Stimulated activated CD8-positive, alpha-beta memory T cell treated with anti-CD3 and anti-CD28 coated beads, Interleukin-4, amount 100 ng/mL, for 24 hours (primary cell): ENCODE results near the gene B4GALT1.
"Not testable (repeated sequence)": the region's sequence is repeated elsewhere in the genome, so short reads cannot be mapped to it uniquely, and the experiment has no call there.

ENCODE experiments used
- DNase-seq: peaks from one replicate; pipeline ENCODE4 v3.0.0-alpha.2; 2020; ENCODE audit warnings: low read depth

The B4GALT1 gene

DNA sequence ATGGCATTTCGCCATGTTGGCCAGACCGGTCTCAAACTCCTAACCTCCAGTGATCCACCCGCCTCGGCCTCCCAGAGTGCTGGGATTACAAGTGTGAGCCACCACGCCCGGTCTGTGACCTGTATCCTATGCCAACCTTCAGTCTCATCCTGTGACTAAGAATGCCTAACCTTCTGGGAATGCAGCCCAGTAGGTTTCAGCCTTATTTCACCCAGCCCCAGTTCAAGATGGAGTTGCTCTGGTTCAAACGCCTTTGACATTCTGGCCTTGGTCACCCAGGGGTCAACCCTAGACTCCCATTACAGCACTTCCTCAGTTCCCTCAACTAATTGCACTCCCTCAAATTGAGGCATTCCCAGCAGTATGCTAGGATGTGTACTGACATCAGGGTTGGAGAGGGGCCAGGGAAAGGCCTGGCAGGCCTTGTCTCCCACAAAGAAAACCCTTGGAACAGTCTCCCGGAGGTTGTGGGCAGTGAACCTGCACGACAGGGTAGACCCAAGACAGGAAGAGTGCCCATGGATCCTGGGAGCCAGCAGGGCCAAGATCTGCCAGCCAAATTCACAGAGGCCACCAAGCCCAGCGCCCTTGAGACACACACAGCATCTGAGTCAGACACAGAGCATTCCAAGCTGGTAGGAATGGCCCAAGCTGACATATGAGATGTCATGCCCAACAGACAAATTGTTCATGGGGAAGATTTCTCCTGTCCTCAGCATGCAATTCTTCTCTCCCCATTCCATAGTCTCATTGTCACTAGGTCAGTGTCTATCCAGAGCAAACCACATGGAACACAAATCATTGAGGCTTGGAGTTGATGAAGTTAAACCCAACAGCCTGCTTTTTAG is 65.8 kb downstream of the B4GALT1 start:
- DNase-seq: no peak

DNA sequence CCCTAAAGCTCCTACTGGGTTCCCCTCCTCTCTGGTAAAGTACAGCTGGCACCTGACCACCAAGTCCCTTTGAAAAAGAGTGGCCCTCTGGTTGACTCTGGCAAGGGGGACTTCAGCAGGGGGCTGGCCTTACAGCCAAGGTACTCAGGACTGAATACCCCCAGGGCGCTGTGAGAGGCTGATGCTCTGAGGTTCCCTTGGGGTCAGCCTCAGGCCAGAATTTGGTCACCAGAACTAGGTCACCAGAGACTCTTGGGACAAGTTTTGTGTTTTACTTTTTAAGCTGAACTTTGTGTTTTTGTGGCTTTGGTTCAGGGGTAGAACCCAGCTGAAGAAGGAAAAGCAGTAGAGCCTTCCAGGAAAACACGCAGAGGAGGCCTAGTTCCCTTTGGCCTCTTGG is 67.4 kb downstream of the B4GALT1 start:
- DNase-seq: no peak

DNA sequence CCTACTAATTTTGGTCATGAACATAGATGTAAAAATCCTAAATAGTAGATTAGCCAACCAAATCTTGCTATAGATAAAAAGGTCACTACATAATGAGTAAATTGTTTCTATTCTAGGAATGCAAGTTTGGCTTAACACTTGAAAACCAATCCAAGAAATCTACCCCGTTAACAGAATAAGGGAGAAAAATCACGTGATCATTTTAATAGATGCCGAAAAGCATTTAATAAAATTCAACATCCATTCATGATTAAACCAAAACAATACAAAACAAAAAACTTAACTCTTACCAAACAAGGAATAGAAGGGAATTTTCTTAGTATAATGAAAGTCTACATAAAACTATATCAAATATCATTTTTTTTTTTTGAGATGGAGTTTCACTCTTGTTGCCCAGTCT is 69.9 kb downstream of the B4GALT1 start:
- DNase-seq: no peak

DNA sequence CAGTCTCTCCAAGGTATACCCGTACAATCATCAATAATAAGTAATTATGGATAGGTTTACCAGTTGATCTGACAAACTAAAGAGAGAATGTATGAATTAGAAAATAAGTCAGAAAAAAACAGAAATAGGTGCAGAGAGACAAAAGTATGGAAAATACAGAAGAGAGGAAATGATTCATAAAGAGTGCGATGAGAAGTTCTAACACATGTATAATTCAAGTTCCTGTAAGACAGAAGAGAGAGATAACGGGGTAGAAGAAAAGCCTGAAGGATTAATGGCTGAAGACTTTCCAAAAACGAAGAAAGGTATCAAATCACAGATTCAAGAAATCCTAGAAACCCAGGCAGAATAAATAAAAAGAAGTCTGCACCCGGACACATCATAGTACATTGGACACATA is 74.5 kb downstream of the B4GALT1 start:
- no peak for DNase-seq

DNA sequence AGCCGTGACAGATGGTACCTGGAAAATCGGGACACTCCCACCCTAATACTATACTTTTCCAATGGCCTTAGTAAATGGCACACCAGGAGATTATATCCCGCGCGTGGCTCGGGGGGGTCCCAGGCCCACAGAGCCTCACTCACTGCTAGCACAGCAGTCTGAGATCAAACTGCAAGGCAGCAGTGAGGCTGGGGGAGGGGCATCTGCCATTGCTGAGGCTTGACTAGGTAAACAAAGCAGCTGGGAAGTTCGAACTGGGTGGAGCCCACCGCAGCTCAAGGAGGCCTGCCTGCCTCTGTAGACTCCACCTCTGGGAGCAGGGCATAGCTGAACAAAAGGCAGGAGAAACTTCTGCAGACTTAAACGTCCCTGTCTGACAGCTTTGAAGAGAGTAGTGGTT is 81.5 kb downstream of the B4GALT1 start:
- not testable (repeated sequence) for DNase-seq

DNA sequence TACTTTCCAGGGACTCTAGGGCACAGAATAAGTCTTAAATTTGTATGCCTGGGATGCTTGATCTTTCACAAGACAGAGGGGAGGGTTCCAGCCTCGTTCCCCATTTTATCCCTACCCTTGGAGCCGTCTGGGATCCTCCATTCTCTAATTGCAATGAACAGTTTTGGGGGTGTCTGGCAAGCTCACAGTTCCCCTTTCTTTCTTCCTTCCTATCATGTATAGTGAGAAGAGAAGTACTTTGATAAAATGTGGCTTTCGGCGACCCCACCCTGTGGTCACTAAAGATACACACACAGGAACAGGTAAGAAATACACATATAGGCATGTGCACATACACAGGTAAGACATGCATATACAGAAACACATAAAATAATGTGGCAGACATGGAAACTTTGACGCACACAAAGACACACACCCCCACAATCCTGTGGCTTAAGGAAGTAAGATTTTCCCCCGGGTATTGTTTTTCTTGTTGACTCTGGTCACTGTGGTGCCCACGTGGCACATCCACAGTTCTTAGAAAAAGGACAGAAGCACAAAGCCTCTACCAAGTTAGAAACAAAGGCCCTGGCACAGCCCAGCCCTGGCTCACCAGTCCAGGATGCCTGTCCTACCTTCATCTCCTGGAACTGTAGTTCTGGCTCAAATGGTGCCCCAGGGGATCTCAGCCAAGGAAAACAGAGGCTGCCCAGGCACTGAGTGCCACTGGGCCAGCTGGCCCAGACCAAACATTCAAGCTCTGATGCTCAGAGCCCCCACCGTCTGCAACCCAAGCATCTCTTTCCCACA is 84.4 kb downstream of the B4GALT1 start:
- no peak for DNase-seq

DNA sequence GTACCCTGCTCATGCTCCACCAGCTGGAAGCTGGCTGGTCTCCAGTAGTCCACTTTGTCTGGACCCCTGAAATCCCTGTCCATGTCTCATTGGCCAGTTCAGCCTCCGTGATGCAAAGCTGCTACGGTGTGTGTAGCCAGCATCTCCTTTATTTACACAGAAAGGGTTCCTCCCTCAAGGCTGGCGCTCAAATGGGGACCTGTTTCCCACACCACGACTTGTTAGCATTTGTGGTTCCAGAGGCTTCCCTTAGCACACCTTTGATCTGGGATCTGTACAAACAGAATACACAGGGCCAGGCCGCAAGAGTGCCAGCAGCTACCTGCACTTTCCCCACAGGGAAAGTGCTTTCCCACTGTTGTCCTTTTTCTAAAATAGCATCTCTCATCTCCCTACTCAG is 85.0 kb downstream of the B4GALT1 start:
- DNase-seq: no peak

DNA sequence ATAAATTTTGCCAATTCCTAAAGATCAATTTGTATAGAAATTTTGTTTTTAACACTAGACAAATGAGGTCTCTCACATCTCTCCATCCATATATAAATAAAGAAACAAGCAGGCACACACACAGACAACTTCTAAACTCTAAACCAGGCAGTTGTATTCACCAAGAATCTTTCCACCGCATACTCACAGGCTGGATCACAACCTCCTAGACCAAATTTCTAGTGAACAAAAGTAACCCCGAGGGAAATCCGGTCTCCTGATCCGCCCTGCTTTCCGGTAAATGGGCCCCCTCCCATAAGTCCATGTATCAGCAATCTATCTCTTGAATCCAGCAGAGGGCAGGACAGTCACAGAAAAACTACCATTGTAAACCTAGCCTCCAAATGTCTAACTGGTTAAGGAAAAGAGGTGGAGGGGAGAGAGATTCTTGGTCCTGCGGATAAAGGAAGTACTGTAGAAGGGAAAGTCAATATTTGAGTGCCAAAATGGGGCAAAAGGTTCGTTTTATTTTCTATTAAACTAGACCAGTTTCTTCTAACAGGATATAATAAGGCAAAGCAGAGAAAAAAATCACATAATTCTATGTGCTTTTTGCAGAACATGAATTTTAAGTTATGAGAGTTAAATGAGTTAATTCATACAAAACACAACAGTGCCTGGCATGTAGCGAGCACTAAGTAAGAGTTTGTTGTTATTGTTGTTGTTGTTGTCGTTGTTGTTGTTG is 85.8 kb downstream of the B4GALT1 start:
- peak; percentile 13 for DNase-seq

DNA sequence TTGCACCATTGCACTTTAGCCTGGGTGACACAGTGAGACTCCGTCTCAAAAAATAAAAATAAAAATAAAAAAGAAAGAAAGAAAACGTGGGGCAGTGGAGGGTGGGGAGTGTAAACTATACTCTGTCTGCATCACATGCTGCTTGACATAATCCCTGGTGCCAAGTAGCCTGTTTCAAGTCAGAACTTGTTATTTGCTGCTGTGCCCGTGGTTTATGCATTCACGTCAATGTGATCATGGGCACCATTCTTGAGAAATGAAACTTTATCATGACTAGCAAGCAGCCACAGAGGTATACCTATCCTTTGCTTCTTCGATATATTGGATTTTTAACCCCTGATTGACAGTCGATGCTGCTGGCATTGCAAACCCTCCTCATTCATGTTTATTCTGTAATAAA is 86.6 kb downstream of the B4GALT1 start:
- DNase-seq: no peak

DNA sequence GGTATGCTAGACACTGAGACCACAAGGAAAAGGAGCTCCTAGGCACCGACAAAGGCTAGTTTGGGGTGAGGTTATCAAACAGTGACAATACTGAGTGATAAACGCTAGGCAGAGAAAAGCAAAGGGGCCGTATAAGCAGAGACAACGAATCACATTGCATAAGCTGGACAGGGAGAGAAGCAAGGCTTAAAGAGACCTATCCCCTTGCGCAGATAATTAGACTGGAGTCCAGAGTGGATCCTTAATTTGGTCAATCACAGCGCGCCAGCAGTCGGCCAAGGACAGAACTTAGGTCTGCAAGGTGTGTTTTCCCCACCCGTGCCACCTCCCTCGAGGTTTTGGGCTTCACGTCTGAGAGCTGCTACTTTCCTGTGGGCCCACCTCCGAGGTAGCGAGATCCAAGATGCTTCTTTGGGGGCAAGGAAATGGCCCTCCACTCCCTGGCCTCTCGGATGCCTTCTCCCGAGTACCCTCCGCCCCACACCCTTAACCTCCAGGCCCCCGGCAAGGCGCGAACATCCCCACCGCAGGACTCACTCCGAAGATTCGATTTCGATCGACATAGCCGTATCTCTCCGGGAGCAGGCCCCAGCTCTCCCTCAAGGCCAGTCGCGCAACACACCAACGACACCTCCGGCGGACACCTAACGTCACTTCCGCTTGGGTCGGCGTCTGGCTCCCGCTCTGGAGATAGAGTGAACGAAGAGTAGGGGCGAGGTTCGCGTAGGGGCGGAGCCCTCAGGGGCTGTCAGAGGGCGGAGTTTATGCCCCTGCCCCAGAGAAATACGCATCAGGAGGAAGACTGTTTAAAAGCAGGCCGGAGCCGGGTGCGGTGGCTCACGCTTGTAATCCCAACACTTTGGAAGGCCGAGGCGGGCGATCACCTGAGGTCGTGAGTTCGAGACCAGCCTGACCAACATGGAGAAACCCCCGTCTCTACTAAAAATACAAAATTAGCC is 90.8 kb downstream of the B4GALT1 start, which contains the start of gene SMU1:
SMU1 (minus strand) TSS at position 629 of the 959 bp plus-strand sequence; CDS start at position 563, 66 bp downstream.
- peak; percentile 88 for DNase-seq

DNA sequence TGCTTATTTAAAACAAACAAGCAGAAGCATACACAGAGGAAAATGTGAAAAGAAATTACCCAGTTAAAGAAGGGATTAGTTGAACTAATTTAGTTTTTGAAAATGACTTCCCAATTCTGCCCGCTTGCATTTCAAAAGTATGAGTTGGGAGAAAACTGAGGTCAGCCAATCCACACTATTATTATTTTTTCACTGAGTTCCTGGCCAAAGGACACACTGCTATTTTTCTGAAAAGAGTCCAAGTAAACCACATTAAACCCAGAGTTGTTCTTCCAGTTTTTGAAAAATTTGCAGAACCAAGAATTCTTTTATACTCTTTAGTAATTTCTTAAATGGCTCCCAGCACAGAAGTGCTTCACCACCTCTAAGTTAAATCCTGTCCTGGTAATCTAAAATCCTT is 98.1 kb downstream of the B4GALT1 start:
- DNase-seq: no peak

DNA sequence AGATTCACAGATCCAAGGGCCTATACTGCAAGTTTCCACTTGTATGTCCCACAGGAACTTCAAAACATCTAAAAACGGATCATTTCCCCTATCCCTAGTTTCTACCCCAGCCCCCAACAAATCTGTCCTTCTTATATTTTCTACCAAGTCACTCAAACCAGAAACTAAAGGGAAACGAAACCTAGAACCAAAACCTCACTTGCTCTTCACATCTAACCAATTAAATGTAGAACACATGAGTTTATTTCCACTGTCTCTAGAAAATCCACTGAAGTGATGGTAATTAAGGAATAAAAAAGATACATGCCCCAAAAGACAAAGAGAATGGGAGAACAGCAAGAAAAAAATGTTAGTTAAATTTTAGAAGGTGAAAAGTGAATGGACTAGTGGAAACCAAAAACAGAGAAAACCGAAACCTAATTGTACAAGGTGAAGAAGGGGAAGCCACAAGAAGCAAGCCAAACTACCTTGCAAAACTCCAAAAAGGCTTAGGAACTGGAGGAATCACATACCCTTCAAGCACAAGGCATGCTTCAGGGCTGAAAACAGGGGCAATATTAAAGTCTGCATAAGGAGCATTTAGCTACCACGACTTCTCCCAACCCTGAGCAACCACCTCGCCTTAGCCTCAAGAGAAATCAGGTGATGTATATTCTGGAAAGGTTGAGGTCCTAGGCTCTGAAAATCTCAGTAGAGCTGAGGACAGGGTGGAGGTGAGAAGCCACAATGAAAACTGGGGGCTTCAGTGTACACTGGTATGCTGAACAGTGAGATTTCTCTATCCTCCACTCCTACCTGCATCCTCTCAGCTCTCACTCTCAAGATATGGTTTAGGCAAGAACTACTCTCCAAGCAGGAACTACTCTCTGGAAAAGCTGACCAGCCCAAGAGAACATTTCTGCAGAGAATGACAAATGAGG is 101.7 kb downstream of the B4GALT1 start:
- DNase-seq: no peak
